Fibroblast of the conjunctiva (primary cell): ENCODE results near the gene PLIN5.
"Not testable (repeated sequence)": the region's sequence is repeated elsewhere in the genome, so short reads cannot be mapped to it uniquely, and the experiment has no call there.

Experiments
- DNase-seq: peaks from one replicate; pipeline ENCODE4 v3.0.0-alpha.2; 2010; ENCODE audit warnings: low read depth

Gene PLIN5

GRCh38 chr19:4543842-4544647 lies 9.0 kb upstream of the PLIN5 start:
- no peak for DNase-seq

- DNase-seq, result no peak
These were observed 8.1 kb upstream of the PLIN5 start for GRCh38 chr19:4542896-4543841.

DNA sequence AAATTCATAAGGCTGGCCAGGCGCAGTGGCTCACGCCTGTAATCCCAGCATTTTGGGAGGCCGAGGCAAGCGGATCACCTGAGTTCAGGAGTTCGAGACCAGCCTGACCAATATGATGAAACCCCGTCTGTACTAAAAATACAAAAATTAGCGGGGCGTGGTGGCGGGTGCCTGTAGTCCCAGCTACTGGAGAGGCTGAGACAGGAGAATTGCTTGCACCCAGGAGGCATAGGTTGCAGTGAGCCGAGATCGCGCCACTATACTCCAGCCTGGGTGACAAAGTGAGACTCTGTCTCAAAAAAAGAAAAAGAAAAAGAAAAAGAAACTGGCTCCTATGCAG lies 6.8 kb upstream of the PLIN5 start:
- DNase-seq, result not testable (repeated sequence)

- no peak for DNase-seq
These were observed 6.2 kb upstream of the PLIN5 start for GRCh38 chr19:4541114-4541805.

DNA sequence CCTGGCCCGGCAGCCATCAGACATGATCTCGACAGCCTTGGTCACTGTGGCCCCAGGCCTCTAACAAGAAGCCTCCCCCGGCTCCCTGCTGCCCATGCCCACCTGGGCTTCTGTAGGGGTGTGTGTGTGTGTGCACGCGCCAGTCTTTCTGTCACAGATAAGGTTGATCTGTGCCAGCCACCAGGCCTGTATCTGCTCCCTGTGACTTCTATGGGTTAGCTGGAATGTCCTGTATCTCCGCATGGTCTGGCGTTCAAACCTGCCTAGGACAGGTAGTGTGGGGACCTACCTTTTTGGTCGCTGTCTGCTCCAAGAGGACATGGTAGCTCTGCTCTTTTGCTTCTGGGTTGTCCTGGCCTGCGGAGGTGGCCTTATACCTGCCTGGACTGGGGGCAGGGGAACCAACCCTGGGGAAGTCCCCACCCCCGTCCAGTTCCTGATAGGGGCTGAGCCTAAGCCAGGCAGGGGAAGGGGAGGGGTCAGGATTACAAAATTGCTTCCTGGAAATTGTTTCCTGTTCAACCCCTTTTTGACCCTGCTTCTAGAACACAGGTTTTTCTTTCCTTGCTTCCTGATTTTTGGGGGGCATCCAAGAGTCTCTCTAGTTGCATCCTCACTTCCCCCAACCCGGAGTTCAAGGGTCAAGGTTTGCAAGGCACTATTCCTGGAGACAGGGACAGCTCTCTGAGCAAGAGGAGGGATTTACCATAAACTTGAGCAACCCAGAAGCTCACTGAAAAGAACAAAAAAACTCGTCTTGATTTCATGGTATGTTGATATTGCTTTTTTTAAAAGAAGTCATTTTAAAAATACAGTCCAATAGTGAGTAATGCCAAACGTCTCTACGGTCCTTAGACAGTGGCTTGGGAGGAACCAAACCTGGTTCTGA lies 4.9 kb upstream of the PLIN5 start, which contains the start of gene LRG1:
Gene LRG1 (minus strand): TSS at position 344 of the 889 bp plus-strand sequence. CDS start 23 bp downstream, at position 321.
- DNase-seq, result no peak

DNA sequence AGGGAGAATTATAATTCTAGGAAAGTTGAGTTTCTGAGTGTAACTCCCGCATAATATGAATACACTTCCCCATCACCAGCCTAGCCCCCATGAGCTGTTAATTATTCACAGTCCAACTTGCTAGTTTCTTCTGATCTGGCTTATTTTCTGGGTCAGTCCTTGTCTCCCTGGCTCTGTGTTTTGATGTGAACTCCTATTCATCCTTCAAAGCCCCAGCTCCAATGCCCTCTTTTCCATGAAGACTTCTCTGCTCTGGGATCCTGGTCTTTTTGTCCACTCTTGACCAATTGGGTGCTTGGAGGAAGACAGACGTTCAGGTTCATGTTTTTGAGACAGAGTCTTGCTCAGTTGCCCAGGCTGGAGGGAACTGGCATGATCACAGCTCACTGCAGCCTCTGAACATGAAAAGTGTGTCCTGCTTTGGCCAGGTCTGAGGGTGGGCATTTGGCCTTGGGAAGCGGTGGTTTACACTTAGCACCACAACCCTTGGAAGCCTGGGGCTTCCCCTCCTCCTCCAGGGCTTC lies 4.2 kb upstream of the PLIN5 start:
- DNase-seq, result no peak

DNA sequence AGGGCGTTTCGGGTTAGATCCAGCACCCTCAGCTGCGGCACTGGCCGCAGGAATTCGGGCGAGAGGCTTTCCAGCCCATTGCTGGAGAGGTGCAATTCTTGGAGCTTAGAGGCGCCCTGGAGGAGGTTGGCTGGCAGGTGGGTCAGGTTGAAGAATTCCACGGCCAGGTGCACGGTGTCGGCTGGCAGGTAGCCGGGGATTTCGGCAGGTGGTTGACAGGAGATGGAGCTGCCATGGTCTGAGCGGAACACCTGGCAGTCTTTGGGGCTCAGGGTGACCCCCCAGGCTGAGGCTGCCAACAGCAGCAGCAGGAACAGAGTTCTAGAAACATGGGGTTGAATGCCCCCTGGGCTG lies 3.6 kb upstream of the PLIN5 start:
- DNase-seq, result no peak

DNA sequence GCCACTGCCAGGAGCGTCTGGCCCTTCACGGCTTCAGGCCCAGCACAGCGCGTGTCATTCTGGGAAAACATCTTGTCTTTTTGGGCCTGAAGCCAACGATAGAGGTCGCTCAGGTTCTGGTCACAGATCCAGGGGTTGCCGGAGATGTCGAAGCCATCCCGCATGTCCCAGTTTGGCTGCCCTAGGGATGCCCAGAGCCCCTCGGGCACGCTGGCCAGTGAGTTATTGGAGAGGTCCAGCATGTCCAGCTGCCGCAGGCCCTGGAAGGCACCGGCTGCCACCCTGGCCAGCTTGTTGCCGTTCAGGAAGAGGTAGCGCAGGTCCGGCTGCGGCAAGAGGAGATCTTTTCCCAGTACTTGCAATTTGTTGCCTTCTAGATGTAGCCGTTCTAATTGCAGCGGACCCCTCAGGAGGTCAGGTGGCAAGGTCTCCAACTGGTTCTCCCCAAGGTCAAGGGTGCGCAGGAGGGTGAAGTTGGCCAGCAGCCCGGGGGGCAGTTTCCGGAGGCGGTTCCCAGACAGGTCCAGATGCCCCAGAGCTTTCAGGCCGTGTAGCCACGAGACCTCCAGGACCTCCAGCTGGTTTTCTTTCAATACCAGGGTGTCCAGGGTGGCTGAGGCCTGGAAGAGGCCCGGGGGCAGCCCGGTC lies 3.1 kb upstream of the PLIN5 start:
- DNase-seq, result no peak

- DNase-seq, result no peak
These were observed 1.8 kb upstream of the PLIN5 start for GRCh38 chr19:4536798-4537197.

- no peak for DNase-seq
These were observed 1.1 kb downstream of the PLIN5 start for GRCh38 chr19:4533835-4534424.

- no peak for DNase-seq
These were observed 1.7 kb downstream of the PLIN5 start for GRCh38 chr19:4533334-4533733.

DNA sequence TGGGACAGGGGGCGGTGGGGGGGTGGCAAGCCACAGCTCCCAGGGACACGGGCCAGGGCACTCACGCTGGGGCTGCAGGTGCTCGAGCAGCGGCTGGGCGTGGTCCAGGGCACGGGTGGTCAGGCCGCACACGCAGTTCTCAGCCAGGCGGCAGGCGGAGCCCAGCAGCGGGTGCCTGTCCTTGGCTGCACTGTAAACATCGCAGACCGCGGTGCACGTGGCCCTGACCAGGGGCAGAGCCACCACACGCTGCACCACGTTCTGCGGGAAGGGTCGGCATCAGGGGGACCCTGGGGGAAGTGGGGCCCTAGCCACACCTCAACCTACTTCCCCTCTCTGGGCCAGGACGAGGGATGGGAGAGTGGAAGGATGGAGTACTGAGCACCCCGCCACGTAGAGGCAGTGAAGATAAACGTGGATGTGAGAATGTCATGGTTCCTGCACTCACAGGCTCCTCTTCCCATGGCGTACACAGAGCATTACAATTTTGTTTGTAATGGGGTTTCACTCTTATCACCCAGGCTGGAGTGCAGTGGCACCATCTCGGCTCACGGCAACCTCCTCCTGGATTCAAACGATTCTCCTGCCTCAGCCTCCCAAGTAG lies 3.4 kb downstream of the PLIN5 start:
- DNase-seq, result no peak

GRCh38 chr19:4529924-4530522 lies 5.0 kb downstream of the PLIN5 start:
- DNase-seq, result no peak

GRCh38 chr19:4528843-4529242 lies 6.2 kb downstream of the PLIN5 start:
- DNase-seq, result no peak

- not testable (repeated sequence) for DNase-seq
These were observed 7.6 kb downstream of the PLIN5 start for GRCh38 chr19:4527377-4527776.

GRCh38 chr19:4525563-4526002 lies 9.4 kb downstream of the PLIN5 start:
- DNase-seq, result no peak

DNA sequence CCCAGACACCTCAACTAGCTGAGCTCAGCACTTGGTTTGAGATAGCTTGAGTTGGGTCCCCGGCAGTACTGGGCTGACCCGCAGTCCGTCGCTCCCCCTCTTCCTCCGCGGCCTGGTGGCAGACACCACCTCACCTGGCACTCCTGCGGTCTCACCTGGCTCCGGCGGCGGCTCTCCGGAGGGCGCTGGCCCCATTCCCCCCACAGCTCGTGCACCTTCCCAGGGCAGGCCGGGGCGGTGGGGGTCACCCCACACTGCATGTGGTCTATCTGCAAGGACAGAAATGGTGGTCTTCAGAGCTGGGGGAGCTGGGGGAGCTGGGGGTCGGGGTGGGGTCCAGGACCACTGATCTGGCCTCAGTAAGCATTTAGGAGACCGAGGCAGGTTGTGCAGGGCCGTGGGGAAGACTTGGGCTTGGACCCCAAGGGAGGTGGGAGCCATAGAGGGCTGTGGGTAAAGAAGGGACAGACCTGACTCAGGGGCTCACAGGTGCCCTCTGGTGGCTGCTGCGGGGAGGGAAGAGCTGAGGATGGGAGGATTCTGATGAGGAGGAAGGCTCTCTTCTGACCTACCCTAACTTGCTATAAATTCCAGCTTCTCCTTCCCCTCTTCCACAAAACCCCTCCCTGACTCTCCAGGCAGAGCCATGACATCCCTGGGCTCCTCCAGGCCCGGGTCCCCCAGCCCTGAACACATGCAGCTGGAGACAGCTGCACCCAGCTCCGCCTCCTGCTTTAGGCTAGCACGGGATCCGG lies 10.0 kb downstream of the PLIN5 start:
- no peak for DNase-seq

DNA sequence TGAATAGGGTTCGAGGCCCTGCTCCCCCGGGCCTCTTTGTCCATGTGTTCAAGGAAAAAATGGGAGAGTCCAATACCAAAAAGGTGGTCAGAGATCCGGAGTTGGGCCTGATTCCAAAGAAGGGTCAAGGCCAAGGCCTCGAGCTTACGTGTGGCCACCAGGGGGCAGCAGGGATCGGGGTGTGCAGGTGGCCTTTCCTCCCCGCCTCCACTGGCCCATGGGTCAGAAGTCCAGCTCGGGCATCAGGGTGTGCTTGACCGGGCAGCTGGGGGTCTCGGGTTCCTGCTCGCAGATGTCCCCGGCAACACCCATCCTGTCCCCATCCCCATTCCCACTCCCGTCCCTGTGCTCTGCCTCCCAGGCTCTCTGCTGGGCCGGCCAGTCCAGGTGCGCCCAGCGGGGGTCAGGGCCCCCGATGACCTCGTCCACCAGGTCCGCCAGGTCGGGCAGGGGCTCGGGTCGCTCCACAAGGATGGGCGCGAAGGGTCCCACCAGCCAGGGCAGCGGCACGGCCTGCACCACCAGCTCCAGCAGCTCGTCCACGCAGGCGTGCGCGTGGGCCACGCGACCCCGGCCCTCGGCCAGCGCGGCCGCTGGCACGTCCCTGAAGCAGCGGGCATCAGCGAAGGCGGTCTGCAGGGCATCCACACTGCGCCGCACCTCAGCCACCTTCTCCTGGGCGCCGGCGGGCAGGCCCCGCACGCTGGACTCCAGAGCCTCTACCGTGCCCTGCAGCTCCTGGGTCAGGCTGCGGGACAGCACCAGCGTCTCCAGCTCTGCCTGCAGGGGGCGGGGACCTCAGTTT lies 11.5 kb downstream of the PLIN5 start:
- peak; percentile 30 for DNase-seq
